NCI-H1417 (cell line): ENCODE results near the gene LSM4.

Experiments used
- DNase-seq, 3 experiments: peaks; one replicate each; lab custom pipeline; 2025; lab: John Stamatoyannopoulos, UW

LSM4 gene

DNA sequence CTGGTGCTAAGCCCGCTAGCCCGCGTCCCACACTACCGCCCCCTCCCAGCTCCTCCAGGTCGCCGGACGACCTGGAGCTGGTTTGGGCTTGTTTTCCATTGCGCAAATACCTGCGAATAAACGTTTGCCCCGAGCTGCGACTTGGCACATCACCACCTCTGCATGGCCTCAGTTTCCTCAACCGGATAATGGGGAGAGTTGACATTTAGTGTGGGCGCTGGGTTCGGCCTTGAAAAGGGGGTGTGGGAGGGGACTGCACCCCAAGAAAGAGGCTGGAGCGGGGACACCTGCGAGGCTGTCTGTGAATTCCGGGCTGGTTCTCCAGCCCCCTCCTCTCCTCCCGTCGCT is 30.4 kb downstream of the LSM4 start:
- DNase-seq = peak in 1 of 3 experiments; percentile 66

DNA sequence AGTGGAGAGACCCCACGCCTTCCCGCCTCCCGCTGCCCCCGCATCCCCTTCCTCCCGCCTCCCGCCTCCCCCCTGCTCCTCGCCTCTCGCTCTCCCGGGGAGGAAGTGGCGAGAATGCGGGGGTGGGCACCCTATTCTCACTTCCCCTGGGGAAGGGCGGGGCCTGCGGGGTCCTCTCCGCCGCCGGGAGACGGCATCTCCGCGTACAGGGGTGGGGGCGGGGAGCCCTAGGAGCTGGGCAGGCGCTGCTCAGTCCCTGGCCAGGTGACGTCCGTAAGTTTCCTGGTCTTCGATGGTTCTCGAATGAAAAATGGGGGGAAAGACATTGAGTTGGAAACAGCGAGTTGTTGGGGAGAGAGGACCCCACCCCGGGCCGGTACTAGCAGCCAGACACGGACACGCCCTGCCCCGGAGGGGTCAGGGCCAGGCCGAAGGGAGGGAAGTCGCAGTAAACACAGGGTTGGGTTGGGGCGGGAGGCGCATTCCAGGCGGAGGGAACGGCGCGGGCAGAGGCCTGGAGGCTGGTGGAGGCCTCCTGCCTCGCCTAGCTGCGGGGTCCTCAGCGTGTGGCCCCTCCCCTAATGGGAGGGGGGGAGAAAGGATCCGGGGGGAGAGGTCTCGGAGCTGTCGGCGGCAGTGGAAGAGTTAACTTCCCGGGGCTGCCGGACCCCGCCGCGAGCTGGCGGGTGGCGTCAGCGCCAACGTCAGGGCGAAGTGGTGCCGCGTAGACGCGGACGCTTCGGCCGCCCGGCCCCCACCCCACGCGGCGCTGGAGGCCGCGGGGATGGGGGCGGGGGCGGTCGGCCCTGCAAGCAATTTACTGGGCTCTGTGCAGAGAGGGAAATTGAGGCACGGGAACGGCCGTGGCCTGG is 31.1 kb downstream of the LSM4 start:
- DNase-seq = peak in 2 of 3 experiments; percentile 80 to 83

DNA sequence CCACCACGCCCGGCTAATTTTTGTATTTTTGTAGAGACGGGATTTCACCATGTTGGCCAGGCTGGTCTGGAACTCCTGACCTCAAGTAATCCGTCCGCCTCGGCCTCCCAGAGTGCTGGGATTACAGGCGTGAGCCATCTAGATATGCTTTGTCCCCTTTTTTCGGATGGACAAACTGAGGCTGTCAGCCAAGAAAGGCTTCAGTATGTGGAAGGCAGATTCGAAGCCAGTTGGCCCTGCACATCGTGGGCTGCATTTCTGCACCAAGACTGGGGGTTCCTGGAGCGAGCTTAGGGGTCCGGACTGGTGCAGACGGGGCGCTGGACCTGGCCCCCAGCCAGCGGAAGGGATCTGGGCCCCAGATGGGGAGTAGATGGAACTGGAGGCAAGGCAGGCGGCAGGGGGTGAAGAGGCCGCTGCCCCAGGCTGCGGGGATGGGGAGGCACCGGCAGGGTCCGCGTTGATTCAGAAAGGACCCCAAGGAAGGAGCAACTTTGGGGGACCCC is 31.8 kb downstream of the LSM4 start:
- no peak for DNase-seq

DNA sequence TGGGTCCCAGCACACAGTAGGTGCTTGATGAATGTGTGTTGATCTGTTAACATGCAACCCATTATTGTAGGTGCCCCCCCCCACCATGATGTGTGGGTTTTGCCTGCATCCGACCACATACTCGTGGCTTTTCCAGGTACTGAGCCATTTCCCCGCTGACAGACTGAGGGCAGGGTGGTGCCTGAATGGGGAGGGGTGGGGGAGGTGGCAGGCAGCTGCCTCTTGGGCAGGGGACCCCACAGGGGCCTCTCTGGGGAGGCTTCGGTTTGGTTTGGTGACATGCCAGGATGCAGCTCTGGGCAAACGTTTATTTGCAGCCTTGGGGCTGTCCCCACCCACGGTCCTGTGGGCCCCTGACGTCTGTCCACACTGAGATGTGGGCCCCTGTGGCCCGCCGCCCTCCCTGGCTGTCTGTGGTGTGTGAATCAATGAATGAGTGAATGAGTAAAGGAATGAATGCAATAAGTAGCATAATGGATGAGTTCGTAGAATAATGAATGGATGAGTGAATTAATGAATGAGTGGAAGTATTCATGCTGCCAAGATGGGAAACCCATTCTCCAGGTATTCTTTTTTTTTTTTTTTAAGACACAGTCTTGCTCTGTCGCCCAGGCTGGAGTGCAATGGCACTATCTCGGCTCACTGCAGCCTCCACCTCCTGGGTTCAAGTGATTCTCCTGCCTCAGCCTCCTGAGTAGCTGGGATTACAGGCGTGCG is 32.4 kb downstream of the LSM4 start:
- DNase-seq = no peak

DNA sequence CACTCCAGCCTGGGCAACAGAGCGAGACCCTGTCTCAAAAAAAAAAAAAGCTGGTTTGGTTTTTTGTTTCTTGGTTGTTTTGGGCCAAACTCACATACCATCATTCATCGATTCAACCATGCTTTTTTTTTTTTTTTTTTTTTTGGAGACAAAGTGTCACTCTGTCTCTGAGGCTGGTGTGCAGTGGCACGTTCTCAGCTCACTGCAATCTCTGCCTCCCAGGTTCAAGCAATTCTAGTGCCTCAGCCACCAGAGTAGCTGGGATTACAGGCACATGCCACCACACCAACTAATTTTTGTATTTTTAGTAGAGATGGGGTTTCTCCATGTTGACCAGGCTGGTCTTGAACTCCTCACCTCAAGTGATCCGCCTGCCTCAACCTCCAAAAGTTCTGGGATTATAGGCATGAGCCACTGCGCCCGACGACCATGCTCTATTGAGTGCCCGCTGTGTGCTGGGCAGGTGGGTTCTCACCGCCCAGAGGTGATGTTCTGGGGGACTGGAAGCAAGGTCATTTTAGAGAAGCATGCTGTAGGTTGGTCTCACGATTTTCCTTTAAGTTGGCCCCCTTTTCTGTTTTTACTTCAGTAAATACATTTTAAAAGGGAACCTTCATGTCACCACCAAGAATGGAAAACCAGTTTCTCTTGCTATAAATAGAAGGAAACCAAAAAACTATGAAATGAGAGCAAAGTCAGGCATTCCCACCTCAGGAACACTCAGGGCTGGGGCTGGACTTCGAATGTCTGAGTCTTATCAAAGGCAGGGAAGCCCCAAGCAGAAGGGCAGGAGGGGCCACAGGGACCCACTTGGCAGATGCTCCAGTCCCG is 33.2 kb downstream of the LSM4 start:
- no peak for DNase-seq

DNA sequence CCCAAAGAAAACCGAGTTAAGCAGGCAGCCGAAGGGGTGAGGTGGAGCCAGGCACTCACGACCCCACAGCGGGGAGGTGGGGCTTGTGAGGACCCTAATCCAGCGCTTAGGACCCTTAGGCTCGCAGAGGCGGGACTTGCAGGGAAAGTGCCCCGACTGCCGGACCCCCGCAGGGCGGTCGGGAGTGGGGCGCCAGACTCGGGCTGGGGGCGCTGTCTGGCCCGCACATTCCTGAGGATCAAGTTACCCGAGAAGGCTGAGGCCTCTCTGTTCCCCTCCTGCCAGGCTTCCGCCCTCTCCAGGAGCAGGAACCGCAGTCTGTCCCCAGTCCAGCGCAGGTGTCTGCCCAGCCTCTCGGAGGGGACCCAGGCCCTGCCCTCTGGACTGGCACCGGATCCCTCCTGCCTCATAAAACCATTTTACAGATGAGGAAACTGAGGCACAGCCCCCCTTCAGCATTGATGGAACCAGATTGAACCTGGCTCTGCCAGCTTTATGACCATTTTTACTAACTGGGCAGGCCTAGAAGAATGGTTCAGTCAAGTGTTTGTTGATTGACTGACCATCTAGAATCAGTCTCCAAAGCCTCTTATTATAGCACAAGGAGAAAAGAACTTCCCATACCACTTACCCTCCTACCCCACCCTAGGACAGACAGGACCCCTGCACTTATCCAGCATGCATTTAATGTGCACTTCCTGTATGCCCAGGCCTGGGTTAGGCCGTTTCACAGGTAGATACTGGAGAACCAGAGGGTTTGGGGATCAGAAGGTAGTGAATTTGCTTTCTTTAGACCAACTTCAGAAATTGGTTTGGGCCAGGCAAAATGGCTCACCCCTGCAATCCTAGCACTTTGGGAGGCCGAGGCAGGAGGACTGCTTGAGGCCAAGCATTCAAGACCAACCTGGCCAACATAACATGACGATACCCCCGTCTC is 34.8 kb downstream of the LSM4 start:
- DNase-seq = no peak

DNA sequence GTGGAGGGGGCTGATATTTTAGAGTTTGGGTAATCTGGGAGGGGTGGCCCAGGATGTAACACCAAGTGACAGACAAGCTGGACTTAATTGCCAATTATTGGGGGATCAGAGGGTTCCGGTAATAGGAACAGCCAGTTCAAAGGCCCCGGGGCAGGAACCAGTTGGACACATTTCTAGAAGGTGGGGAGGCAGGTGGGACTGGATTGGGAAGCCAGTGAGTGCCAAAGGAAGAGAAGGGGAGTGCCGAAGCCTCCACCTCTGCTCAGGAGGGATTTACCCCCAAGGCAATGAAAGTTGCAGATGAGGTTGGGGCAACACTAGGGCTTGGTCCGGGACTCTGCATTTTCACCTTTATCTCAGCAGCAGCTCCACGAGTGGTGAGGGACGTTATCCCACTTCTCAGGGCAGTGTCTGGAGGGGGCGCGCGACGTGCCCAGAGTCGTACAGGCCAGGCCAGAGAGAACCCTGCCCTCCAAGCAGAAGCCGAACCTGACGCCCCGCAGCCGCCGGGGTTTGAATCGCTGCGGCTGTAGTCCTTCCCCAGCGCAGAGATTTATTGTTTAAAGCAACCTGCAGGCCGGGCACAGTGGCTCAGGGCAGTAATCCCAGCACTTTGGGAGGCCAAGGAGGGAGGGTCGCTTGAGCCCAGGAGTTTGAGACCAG is 35.8 kb downstream of the LSM4 start:
- no peak for DNase-seq

DNA sequence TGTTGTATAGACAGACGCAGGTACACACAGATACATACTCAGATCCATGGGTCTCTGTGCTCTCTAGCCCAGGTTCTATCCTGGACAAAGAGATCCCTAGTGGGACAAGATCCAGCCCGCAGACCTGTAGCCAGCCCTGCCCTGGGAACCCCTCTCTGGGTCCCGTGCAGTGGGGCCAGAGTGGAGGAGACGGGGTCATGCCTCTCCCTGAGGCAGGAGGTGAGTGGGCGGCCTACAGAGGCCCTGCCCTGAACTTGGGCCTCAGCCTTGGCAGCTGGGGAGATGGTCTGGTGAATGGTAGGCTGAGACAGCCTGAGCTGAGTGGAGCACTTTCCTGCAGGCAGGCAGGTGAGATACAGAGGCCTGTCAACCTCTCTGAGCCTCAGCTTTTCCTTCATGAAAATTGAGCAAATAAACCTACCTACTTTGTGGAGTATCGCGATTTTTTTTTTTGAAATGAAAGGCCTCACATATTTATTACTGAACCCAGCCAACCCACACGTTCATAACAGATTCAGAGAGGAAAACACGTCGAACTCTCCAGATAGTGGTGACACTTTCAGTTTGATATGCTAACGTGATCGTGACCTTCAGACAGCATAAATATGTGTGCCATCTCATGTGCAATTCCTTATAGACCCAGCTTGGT is 38.0 kb downstream of the LSM4 start:
- no peak for DNase-seq

DNA sequence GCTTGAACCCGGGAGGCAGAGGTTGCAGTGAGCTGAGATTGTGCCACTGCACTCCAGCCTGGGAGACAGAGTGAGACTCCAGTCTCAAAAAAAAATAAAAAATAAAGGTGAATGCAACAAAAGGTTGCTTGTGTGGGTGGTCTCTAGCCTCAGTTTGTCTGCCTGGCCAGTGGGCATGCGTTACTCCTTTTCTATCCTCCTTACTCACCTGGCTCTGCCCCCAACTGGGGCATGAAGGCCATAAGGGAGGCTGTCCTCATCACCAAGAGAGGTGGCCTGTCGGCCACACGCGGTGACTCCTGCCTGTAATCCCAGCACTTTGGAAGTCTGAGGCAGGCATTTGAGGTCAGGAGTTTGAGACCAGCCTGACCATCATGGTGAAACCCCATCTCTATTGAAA is 39.5 kb downstream of the LSM4 start:
- no peak for DNase-seq

DNA sequence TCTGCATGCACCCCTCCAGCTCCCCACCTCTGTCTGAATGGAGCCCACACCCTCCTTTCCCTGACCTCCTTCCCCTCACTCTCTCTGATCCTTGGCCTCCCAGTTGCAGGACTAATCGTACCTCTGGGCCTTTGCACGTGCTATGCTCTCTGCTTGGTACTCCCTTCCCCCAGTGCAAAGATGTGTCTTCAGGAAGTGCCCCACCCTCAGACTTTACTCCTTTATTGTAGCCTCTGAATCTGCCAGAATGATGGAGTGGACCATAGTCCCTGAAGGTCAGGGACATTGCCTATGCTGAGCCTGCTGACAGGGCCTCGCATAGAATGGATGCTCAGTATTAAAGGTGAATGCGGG is 40.1 kb downstream of the LSM4 start:
- DNase-seq = peak in 2 of 3 experiments; percentile 50 to 58

DNA sequence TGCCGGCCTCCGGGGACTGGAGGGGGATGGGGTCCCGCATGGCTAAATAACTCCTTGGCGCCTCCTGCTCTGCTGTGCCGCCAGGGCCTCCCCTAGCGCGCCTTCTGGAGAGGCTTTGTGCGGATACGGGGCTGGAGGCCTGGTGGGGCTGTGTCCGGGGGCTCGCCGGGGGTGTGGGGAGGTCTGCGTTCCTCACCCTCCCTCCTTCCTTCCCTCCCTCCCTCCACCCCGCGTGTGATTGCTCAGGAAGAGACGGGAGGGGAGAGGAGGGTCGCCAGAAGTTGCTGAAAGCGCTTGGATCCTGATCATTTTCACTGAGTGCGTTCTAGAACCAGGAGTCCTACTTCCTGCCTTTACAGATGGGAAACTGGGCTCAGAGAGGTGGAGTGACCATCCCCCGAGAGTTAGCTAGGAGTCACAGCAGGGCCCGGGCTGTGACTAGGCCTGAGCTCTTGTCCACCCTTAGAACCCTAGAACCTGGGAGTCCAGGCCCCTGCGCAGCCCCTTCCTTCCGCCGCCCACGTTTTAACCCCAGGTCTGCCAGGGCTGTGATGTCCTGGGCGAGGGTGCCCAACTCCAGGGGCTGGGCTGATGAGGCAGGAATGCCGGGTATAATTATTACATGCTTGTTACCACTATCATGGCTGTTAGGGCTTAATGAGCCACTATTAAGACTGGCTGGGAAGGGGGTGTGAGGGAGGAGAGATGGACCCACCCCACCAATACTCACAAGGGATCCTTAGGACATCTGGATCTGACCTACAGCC is 40.7 kb downstream of the LSM4 start:
- peak; percentile 41 to 97 (median 97) for DNase-seq

DNA sequence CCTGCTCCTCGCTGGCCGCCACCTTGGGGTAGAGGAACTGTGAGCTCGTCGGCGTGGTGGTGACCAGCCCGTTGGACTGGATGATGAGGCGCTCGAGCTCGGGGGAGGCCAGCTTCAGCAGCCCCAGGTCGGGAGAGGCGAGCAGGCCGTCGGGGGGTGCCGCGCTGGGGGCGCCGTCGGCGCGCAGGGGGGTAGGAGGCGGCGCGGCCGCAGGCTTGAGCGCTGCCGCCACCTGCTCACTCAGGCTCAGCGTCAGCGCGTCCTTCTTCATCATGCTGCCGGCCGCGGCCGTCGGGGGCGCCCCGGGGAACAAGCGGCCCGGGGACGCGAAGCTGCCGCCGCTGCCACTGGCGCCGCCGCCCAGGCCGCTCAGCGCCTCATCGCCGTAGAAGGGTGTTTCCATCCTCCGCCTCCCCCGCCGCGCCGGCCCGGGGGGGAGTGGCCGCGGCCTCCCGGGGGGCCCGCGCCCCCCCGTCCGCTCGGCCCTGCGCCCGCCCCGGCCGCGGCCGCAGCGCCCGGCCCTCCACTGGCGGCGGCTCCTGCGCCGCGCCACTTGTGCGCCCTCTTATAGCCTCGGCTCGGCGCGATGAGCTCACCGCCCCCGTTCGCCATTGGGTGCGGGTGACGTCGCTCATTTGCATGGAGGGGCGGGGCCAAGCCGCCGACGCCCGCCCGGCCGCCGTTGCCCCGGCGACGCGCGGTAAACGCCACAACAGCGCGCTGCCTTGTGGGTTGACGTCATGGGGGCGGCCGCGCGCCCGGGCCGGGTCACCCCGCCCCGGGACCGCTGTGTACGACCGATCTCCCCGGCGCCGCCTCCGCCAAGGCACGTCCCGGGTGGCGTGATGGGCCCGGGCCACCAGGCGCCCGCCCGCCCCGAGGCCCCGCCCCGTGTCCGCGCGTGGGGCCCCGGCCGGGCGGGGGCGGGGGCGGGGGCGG is 41.5 kb downstream of the LSM4 start, which contains the start of gene JUND:
Gene JUND (minus strand): TSS at position 541 of the 939 bp plus-strand sequence. CDS start 138 bp downstream, at position 403.
- peak; percentile 92 to 98 (median 97) for DNase-seq

DNA sequence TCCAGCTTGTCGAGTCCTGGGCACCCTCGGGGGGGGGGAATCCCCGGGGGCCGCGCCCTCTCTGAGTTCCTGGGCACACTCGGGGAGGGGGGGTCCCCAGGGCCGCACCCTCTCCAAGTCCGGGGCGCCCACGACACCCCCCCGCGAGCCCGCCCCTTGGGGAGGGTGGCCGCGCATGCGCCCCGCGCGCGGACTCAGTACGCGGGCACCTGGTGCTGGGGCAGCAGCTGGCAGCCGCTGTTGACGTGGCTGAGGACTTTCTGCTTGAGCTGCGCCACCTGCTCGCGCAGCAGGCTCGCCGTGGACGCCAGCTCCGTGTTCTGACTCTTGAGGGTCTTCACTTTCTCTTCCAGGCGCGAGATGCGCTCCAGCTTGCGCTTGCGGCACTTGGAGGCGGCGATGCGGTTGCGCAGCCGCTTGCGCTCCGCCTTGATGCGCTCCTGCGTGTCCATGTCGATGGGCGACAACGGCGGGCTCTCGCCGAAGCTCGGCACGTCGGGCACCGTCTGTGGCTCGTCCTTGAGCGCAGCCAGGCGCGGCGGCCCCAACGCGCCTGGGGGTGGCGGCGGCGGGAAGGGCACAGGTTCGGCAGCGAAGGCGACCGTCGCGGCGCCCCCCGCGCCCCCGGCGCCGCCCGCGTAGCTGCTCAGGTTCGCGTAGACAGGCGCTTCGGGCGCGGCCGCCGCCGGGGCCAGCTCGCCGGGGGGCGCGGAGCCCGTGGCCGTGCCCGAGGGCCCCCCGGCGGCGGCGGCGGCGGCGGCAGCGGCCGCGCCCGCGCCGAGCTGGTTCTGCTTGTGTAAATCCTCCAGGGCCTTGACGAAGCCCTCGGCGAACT is 42.4 kb downstream of the LSM4 start:
- DNase-seq = peak; percentile 78 to 89 (median 80)

DNA sequence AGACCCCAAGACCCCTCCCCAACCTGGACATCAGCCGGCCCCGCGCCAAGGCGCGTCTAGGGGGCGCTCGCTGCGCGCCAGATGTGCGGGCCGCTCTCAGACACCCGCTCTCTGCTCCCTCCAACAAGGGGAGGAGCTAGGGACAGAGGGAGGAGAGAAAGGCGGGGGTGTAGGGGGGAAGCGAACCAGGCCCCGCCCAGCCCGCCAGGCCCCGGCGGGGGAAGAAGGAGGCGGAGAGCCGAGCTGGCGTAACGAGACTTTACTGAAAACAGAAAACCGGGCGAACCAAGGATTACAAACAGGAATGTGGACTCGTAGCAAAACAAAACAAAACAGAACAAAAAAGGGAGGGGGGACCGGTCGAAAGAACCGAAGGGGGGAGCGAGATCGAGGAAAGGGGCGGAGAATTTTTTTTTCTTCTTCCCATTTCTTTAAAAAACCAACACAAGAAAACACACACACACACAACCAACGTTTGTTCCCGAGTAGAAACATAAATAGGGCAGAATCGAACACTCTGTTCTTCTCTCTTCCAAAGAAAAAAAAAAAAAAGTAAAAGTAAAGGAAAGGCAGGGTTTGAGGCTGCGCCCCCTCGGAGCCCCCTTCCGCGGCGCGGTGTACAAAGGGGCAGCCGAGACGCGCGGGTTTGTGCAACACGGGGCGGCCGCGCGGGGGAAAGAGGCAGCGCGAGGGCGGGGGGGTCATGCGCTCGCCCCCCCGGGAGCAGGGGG is 43.2 kb downstream of the LSM4 start:
- peak; percentile 87 to 97 (median 90) for DNase-seq

DNA sequence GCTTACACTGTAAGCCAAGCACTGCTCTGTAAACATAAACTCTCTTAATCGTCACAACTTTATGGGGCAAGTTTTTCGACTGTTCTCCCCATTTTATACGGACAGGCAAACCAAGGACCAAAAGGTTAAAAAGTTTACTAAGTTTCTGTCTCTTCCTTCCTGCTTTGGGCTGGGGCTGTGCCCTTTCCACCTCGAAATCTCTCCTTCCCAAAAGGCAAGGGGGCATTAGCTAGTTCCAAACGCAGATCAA is 43.7 kb downstream of the LSM4 start:
- no peak for DNase-seq

DNA sequence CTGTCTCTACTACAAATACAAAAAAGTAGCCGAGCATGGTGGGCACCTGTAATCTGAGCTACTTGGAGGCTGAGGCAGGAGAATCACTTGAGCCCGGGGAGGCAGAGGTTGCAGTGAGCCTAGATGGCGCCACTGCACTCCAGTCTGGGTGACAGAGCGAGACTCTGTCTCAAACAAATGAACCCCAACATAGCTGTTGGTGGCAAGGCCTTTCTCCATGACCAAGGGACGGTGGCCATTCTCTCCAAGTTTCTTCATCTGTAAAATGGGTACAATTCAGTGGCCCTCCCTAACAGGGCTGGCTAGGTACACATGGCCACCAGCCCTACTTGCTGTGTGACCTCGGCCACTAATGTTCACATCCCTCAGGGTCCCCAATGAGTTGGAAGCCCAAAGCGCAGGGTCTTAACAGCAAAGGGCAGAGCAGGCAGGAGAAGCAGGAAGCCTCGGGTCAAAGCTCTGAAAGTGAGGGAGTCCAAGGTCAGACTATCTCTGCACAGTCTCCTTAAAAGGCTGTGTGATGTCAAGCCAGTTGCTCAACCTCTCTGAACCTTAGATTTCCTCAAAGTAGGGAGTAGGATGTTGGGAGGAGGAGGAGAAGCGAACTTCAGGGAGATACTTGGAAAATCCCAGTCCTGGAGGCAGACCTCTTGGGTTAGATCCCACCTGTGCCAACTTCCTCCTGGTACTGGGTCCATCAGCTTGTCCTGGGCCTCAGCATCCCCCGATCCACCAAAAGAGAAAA is 44.2 kb downstream of the LSM4 start:
- DNase-seq = peak in 1 of 3 experiments; percentile 31
